Activated CD4-positive, alpha-beta T cell treated with anti-CD3 and anti-CD28 coated beads, Interleukin-10, Interleukin-2, amounts not matched to agents 100 ng/mL and 50 ng/mL, durations not matched to agents 16 hours and 8 hours (primary cell): ENCODE data around the gene PPIF.

Experiments
- DNase-seq: peaks from one replicate; pipeline ENCODE4 v3.0.0-alpha.2; 2020

The PPIF gene

DNA sequence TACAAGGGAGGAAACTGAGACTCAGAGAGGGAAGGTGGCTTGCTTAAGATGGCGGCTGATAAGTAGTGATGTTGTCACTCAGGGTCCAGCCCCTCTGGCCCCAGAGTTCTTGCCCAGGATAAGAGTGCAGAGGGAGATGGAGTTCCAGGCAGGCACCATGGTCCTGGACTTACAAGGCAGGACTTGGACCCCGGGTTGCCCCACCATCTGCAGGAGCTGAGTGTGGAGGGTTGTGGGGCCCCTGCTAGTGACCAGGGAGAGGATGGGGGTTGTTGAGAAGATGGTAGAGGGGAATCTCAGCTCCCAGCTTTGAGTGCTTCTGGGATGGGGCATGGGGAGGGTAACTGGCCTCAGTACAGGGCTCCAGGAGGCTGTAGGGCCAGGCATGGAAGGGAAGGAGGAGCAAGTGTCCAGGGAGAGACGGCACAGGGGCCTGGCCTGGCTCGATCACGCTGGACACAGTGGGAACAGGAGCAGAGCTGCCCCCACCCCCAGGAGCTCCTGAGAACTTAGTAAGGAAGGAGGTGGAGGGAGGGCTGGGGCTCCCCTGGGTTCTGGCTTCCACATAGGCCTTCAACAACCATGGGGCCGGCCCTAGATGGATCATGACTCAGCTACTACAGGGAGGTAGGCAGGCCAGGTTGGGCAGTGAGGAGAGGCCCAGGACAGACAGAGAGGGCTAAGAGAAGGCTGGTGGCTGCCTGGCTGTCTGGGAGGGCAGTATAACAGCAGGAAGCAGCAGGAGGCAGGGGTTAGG is 28.2 kb downstream of the PPIF start:
- DNase-seq, result no peak

DNA sequence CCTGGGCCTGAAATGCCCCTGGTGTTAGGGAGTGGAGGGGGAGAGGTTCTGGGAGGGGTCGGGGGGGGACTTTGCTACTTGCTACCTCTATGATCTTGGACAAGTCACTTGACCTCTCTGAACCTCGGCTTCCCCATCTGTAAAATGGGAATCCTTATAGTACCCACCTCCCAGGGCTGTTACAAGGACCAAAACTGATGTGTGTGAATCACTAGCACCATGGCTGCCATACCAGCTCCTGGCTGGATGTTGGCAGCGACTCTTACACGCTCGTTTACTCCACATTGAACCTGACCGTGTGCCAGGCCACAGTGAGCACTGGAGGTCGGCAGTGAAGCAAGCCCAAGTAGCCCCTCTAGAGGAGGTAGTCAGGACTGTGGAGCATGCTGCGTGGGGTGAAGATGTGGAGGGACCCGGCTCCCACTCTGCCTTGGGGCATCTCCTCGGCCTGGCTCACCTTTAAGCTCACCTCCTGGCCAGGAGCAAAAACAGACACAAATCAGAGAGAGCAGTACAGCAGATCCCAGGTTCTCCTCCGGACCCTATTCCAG is 28.9 kb downstream of the PPIF start:
- DNase-seq, result no peak

DNA sequence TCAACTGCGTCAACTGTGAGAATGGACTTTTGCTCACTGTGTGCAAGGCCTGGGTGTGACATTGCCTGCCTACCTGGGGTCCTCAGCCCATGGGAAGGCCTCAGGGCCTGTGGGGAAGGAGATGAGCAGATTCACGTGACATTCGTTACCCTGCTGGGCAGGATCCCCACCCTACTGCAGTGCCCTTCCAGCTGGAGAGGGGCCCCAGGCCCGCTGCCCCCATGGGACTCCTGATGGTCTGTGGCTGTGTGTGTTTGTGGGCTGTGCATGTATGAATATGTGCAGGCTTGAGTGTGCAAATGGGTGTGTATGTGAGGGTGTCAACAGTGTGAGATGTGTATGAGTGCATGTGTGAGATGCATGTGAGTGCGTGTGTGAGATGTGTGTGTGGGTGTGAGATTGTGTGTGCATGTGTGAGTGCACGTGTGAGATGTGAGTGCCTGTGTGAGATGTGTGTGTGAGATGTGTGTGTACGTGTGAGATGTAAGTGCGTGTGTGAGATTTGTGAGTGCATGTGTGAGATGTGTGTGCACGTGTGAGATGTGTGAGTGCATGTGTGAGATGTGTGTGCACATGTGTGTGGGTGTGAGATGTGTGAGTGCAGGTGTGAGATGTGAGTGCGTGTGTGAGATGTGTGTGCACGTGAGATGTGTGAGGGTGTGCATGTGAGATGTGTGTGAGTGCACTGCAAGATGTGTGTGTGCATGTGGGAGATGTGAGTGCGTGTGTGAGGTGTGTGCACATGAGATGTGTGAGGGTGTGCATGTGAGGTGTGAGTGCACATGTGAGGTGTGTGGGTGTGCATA is 29.7 kb downstream of the PPIF start:
- DNase-seq, result no peak

DNA sequence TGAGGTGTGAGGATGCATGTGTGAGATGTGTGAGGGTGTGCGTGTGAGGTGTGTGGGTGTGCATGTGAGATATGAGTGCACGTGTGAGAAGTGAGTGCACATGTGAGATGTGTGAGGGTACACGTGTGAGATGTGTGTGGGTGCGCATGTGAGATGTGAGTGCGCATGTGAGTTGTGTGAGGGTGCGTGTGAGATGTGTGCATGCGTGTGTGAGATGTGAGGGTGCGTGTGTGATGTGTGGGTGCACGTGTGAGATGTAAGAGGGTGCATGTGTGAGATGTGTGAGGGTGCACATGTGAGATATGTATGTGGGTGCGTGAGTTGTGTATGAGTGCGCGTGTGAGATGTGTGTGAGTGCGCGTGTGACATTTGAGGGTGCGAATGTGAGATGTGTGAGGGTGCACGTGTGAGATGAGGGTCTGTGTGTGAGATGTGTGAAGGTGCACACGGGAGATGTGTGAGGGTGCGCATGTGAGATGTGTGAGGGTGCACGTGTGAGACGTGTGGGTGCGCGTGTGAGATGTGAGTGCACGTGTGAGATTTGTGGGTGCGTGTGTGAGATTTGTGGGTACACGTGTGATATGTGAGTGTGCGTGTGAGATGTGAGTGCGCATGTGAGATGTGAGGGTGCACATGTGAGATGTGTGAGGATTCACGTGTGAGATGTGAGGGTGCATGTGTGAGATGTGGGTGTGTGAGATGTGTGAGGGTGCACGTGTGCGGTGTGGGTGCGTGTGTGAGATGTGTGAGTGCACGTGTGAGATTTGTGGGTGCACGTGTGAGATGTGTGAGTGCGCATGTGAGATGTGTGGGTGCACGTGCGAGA is 30.5 kb downstream of the PPIF start:
- no peak for DNase-seq

DNA sequence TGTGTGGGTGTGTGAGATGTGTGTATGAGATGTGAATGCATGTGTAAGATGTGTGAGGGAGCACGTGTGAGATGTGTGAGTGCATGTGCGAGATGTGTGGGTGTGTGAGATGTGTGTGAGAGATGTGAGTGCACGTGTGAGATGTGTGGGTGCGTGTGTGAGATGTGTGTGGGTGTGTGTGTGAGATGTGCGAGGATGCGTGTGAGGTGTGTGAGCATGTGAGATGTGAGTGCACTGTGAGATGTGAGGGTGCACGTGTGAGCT is 31.0 kb downstream of the PPIF start:
- DNase-seq, result no peak

- no peak for DNase-seq
Observed at GRCh38 chr10:79378647-79379511, 31.6 kb downstream of the PPIF start.

- DNase-seq, result no peak
Observed at GRCh38 chr10:79379512-79380124, 32.3 kb downstream of the PPIF start.

DNA sequence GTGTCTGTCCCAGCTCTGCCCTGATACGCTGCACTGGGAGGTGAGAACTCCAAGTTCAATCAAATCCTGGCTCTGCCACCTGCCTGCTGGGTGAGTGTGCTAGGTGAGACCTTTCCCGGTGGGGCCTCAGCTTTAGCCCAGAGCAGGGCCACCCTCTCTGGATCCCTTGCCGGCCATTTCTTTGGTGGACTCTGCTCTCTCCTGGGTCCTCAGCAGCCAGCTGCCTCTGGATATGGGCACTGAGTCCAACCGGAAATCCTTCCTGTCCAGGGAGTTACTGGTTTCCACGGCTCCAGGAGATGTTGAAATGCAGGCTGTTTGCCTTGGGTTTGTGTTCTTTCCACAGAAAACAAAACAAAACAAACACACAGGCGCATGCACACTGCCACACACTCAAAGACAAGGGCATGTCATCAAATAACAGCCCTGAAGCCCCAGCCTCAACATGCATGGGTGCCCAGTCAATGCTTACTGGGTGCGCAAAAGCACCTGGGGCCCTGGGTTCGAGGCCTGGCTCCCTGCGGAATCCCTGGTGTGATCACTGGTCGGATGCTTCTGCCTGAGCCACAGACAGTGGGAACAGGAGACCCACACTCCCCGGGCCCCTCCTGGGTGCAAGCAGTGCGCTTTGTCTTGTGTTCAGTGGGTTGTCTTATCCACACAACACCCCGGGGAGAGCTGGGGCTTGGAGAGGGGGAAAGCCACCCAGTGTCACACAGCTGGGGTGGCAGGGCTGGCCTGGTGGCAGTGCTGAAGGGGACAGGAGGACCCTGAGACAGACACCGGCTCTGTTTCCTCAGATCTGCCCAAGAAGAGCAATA is 33.1 kb downstream of the PPIF start:
- DNase-seq, result no peak

GRCh38 chr10:79380946-79381721 is 33.9 kb downstream of the PPIF start:
- no peak for DNase-seq

DNA sequence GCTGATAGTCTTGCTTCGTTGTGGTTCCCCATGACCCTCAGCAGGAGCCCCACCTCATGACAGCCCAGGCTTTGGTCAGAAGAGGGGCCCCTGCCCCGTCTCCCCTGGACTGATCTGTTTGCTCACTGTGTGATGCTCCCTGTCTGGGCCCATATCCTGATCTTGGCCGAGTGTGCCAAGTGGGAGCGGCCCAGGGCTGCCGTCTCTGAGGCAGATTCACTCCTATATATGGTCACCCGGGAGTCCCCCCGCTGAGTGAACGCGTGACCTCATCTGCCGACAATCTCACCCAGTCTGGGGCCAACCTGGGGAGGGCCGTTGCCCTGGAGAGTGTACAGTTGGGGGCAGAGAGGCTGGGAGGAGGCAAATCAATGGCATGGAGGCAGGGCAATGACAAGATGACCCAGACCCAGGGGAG is 34.5 kb downstream of the PPIF start:
- DNase-seq, result no peak

GRCh38 chr10:79382491-79382941 is 35.2 kb downstream of the PPIF start:
- DNase-seq, result no peak

GRCh38 chr10:79383974-79384606 is 36.8 kb downstream of the PPIF start:
- DNase-seq, result no peak

GRCh38 chr10:79384773-79385391 is 37.6 kb downstream of the PPIF start:
- DNase-seq, result no peak

DNA sequence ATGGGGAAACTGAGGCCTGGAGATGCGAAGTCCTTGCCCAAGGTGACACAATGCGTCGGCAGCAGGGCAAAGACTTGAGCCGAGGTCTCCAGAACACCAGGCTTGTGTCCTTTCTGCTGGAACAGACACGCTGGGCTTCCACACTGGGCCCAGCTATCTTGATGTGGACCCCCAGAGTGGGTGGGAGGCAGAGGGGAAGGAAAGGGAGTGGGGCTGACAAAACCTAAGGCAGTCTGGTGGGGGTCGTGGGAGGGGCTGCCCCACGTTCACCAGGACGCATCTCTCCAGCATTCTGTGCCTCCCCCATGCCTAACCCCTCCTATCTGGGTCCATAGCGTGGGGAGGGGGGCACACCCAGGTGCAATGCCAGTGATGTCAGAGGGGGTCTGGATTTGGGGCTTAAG is 38.1 kb downstream of the PPIF start:
- DNase-seq, result no peak

DNA sequence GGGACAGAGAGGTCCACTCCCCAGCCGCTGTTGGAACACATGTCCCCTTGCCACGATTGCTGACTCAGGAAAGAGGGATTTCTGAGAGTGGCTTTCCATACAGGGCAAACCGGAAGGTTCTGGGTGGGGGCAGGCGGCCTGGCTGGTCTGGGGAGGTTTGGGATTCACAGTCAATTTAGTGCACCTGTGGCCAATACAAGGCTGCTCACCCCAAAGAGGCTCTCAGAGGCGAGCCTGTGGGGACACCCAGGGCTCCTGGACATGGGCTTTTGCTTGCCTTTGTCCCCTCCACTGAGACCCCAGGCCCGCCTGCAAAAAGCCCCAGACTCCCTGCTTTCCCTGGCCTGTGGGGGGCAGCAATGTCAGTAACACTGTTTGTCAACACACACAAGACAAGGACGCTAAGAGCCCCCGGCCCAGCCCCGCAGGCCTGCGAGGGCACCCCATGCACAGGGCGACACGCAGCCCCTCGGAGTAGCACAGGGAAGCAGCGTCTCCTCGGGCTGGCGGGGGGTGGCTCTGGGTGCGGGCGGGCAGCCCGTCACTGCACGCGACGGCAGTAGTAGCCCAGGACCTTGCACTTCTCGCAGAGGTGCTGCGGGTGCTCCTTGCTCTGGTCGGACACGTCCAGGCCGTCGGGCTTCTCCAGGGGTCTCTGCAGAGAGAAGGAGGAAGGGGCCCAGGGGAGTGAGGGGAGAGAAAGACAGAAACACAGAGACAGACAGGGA is 38.7 kb downstream of the PPIF start:
- DNase-seq, result no peak

GRCh38 chr10:79386637-79387465 is 39.6 kb downstream of the PPIF start:
- no peak for DNase-seq

DNA sequence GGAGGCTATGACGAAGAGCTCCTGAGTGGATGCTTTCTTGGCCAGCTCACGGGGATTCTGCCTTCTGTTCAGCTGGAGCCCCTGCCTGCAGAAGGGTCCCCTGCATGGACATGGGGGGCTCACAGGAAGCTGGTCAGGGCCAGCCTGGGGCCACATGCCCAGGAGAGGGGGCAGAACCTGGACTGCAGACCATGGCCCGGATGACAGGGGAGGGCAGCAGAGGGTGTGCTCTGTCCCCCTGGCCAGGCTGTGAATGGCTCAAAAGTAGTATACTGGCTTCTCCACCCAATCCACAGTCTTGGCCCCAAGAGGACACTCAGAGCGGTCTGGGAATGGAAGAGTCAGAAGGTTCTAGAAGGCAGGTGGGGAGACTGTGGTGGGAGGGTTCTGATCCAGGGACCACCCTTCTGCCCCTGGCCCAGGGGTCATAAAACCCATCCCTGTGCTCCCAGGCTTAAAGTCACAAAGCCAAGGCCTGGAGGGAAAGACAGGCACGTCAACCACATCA is 40.3 kb downstream of the PPIF start:
- DNase-seq, result no peak
